Measurements from ENCODE around the gene EFHC1.
"Not testable (repeated sequence)": the region's sequence is repeated elsewhere in the genome, so short reads cannot be mapped to it uniquely, and the experiment has no call there.

The EFHC1 gene

GRCh38 chr6:52377538-52378221, 42.5 kb upstream of the EFHC1 start:
- Histone ChIP-seq H3K27ac (no peak overlapping the region), H3K4me3 (no peak overlapping the region)
- TF ChIP-seq, protein P1, sequence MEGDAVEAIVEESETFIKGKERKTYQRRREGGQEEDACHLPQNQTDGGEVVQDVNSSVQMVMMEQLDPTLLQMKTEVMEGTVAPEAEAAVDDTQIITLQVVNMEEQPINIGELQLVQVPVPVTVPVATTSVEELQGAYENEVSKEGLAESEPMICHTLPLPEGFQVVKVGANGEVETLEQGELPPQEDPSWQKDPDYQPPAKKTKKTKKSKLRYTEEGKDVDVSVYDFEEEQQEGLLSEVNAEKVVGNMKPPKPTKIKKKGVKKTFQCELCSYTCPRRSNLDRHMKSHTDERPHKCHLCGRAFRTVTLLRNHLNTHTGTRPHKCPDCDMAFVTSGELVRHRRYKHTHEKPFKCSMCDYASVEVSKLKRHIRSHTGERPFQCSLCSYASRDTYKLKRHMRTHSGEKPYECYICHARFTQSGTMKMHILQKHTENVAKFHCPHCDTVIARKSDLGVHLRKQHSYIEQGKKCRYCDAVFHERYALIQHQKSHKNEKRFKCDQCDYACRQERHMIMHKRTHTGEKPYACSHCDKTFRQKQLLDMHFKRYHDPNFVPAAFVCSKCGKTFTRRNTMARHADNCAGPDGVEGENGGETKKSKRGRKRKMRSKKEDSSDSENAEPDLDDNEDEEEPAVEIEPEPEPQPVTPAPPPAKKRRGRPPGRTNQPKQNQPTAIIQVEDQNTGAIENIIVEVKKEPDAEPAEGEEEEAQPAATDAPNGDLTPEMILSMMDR (IDR thresholded peaks at IDR 0.05) = no peak
- DNase-seq (ENCODE audit: low spot score) = no peak

GRCh38 chr6:52381249-52381648, 38.9 kb upstream of the EFHC1 start:
- no peak overlapping the region for H3K4me3 ChIP-seq
- H3K27ac ChIP-seq = no peak overlapping the region
- no peak for DNase-seq (ENCODE audit: low spot score)
- TF ChIP-seq, protein P1 (IDR thresholded peaks at IDR 0.05) = no peak

DNA sequence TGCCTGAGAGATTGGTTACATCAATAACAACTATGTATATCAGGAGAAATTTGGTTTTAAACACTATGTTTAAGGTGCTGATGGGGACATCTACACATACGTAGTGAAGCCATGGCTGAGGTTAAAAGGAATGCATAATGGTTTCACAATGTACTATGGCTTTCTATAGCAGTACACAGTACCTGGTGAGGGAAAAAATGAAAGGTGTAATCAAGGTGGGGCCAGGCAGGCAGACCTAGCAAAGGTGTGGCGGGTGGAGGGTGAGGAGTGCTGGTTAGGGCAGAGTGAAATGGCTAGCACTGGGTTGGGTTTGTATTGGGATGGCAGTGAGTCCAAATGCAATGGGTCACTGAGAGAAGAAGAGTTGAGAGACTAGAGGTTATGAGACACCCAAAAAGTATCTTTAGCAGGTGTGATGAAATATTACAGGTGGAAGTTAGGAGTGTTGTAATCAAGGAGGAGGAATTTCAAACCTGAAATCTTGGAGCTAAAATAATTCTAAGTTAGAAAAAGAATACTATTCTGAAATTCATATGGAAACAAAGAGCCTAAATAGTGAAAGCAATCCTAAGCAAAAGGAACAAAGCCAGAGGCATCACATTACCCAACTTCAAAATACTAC, 35.9 kb upstream of the EFHC1 start:
- Histone ChIP-seq H3K27ac (no peak overlapping the region), H3K4me3 (no peak overlapping the region)
- TF ChIP-seq, protein P1 (IDR thresholded peaks at IDR 0.05) = no peak
- DNase-seq (ENCODE audit: low spot score) = no peak

- DNase-seq (ENCODE audit: low spot score) = no peak
- Histone ChIP-seq H3K4me3 (no peak overlapping the region), H3K27ac (no peak overlapping the region)
- TF ChIP-seq, protein P1 (IDR thresholded peaks at IDR 0.05) = no peak
These were observed 35.1 kb upstream of the EFHC1 start for GRCh38 chr6:52385074-52385473.

GRCh38 chr6:52388119-52388518, 32.0 kb upstream of the EFHC1 start:
- not testable (repeated sequence) for H3K27ac ChIP-seq; DNase-seq (ENCODE audit: low spot score); H3K4me3 ChIP-seq

DNA sequence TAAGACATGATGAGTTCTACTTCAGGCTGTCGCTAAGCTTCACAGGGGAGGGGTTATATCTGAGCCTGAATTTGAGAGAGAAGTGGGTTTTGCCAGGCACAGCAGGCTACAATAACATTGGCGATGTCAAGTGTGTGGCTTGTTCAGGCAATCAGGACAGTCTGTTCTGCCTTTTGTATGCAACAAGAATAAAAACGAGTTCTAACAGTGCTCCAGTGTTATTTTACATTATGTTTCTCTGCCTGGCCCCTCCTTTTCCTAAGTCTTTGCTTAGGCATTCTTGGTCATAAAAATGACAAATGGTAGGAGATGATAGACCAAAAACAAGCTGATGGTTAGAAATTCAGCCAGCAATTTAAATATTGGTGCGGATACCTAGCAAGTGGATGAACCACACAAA, 31.4 kb upstream of the EFHC1 start:
- no peak for DNase-seq (ENCODE audit: low spot score)
- Histone ChIP-seq H3K27ac (no peak overlapping the region), H3K4me3 (no peak overlapping the region)
- TF ChIP-seq, protein P1 (IDR thresholded peaks at IDR 0.05) = no peak

DNA sequence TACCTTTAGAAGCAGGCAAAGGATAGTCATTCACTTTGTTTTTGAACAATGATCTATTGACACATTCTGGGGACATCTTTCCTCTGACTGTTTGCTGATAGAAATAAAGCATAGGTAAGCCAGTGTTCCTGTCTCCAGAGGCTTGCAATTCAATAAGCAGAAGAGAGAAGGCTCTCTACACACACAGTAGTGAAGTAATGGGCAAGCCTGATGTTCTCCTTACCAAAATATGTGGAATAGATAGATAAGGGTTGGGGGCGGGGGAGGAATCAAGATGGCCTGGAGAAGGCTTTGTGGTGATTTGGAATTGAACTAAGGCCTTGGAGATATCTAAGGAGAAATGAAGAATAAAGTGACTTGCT, 30.9 kb upstream of the EFHC1 start:
- DNase-seq (ENCODE audit: low spot score) = no peak
- Histone ChIP-seq H3K27ac (peak overlapping the region in 1 of 2 donors; percentile 11), H3K4me3 (no peak overlapping the region)
- TF ChIP-seq, protein P1 (IDR thresholded peaks at IDR 0.05) = no peak
